ENCODE data around the gene TMC6.

Gene TMC6

DNA sequence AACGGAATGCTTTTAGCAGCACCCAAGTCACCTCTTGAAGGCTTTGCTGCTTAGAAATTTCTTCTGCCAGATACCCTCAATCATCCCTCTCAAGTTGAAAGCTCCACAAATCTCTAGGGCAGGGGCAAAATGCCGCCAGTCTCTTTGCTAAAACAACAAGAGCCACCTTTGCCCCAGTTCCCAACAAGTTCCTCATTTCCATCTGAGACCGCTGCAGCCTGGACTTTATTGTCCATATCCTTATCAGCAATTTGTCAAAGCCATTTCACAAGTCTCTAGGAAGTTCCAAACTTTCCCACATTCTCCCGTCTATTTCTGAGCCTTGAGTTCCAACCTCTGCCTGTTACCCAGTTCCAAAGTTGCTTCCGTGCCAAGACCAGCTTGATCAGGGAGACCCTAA lies 27.4 kb downstream of the TMC6 start:
- TF ChIP-seq CTCF (conservative IDR thresholded peaks at IDR 0.05) (no peak), ZFX (IDR thresholded peaks at IDR 0.05) (no peak)
- H3K27ac ChIP-seq: no peak overlapping the region

- no peak overlapping the region for H3K27ac ChIP-seq
- TF ChIP-seq CTCF (conservative IDR thresholded peaks at IDR 0.05) (no peak), ZFX (IDR thresholded peaks at IDR 0.05) (no peak)
Observed at GRCh38 chr17:78096093-78096492, 32.5 kb downstream of the TMC6 start.

DNA sequence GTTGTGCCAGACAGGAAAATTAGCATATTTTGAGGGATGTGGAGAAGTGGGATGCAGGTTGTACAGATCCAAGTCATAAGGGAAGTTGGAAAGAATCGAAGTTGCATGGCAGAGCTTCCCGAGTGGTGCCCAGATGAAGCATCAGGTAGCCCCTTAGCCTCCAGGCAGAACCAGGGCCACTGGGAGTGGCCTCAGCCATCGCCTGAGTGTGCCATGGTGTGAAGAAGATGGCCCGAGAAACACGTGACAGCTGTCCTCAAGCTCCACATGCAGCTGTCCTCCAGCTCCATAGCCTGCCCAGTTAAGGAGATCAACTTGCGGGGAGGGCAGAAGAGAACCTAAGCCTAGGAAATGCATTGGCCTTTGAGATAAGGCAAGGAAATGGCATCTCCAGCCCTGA lies 33.5 kb downstream of the TMC6 start:
- no peak for TF ChIP-seq CTCF (conservative IDR thresholded peaks at IDR 0.05)
- TF ChIP-seq ZFX (IDR thresholded peaks at IDR 0.05): no peak

GRCh38 chr17:78092794-78093324 lies 35.7 kb downstream of the TMC6 start:
- no peak overlapping the region for H3K27ac ChIP-seq
- no peak for TF ChIP-seq ZFX (IDR thresholded peaks at IDR 0.05)
- no peak for TF ChIP-seq CTCF (conservative IDR thresholded peaks at IDR 0.05)

More for the DNA sequence above, 33.5 kb downstream of the TMC6 start:
- H3K27ac ChIP-seq: no peak overlapping the region

DNA sequence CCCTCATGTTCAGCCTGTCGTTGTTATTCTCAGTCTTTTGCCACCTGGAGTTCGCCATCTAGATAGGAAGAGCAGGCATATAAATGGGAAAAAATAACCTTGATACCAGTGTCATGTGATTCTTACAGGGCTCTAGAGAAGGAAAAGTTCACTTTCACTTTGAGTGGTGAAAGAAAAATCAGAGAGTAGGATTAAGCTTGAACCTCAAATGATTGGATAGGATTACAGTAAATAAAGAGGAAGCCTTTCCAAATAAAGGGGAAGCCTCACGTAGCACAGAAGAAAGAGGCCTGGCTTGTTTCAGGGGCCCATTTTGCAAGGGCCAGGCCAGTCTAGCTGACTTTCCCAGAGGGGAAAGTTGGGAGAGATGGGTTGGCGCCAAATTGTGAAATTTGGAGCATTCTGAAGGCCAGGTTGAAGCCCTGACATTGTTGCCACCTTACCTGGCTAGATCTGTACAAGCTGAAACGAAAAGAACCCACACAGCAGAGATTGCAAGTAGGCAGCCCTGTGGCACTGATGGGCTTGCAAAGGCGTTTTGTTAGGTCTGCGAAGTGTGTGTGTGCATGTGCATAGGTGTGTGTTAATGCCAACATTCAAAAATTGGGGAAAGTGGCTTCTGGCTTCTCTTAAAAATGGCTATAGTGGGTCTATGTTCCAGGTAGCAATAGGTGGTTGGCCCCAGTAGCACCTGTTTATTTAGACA lies 38.8 kb downstream of the TMC6 start:
- TF ChIP-seq CTCF (conservative IDR thresholded peaks at IDR 0.05): no peak
- TF ChIP-seq ZFX (IDR thresholded peaks at IDR 0.05): no peak
- H3K27ac ChIP-seq: no peak overlapping the region

DNA sequence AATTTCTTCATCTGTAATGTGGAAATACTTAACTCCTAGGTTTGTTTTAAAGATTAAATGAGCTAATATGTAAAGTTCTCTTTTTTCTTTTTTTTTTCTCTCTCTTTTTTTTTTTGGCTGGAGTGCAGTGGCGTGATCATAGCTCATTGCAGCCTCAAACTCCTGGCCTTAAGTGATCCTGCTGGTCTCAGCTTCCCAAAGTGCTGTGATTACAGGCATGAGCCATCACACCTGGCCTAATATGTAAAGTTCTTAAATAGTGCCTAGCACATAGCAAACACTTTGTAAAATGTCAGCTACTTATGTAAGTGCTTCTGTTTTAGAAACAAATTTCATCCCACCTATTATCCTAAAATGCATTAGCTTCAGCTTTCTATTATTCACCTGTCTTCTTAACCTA lies 40.0 kb downstream of the TMC6 start:
- TF ChIP-seq ZFX (IDR thresholded peaks at IDR 0.05) (no peak), CTCF (conservative IDR thresholded peaks at IDR 0.05) (no peak)
- no peak overlapping the region for H3K27ac ChIP-seq

GRCh38 chr17:78086740-78087139 lies 41.8 kb downstream of the TMC6 start:
- TF ChIP-seq ZFX (IDR thresholded peaks at IDR 0.05) (no peak), CTCF (conservative IDR thresholded peaks at IDR 0.05) (no peak)
- no peak overlapping the region for H3K27ac ChIP-seq
